HEK293 (cell line): ENCODE measurements around the gene RHOT2.

Experiments used
- HOXC10 ChIP-seq: sonication (generic); formaldehyde crosslinking; IDR thresholded peaks from 2 replicates; pipeline ENCODE4 v1.8.1; 2023; ENCODE audit warnings: mild to moderate bottlenecking, missing genetic modification reagents
- ZIC2 ChIP-seq: fragments of 450-650 bp; formaldehyde crosslinking; IDR thresholded peaks from 2 replicates; pipeline ENCODE4 v1.5.1; 2016; ENCODE audit warnings: missing biosample characterization, missing genetic modification characterization
- ZNF19 ChIP-seq: fragments of 450-650 bp; formaldehyde crosslinking; IDR thresholded peaks from 2 replicates; pipeline ENCODE4; 2016; ENCODE audit warnings: missing biosample characterization, missing genetic modification characterization, low read depth

- TF ChIP-seq HOXC10: no peak
- TF ChIP-seq ZNF19: no peak
- TF ChIP-seq ZIC2: no peak; the same call in 1 of the 2 replicates
Measured at GRCh38 chr16:626787-627453, 41.0 kb upstream of the RHOT2 start.
